PC-9 (cell line): ENCODE measurements around the gene GIT1. TPM values are rescaled to one million over a fixed set of nuclear protein-coding genes. Genes with fewer than 3 reads are reported as not detected.

Source experiments
- BruUV-seq: library from RNA; stranded (reverse); fragments of 400-500 nt; replicated peaks from 2 replicates; lab custom pipeline; 2021; lab: Mats Ljungman, UMichigan
- CTCF ChIA-PET: fragments of 300-600 bp; sonication (Branson Sonifier 250); formaldehyde crosslinking; loops from one replicate; lab custom pipeline; 2022; ENCODE audit warnings: antibody characterized with exemption; lab: Charles Lee
- POLR2A ChIA-PET: fragments of 300-600 bp; sonication (Branson Sonifier 250); formaldehyde crosslinking; loops from one replicate; lab custom pipeline; 2022; ENCODE audit warnings: antibody characterized with exemption; ENCODE audit not compliant: unreplicated experiment; lab: Charles Lee
- DNase-seq, 2 experiments: peaks; one replicate each; pipeline versions ENCODE4 v3.0.0 to v3.0.0-alpha.2; 2015 to 2022; ENCODE audit warnings: mixed read lengths in 1 of 2
- H2AFZ ChIP-seq: fragments of 200-600 bp; sonication (generic); 2 replicates; pipeline ENCODE4 v1.8.1; 2017; ENCODE audit warnings: antibody characterized with exemption
- H3F3A ChIP-seq: fragments of 200-600 bp; sonication (generic); 2 replicates; pipeline ENCODE4 v1.8.1; 2017; ENCODE audit warnings: antibody characterized with exemption, mild to moderate bottlenecking, low read depth; ENCODE audit not compliant: insufficient read depth
- H3K27ac ChIP-seq: fragments of 200-600 bp; sonication (generic); 2 replicates; pipeline ENCODE4 v1.6.1; 2016; ENCODE audit warnings: mixed run types
- H3K27me3 ChIP-seq: fragments of 200-600 bp; sonication (generic); 2 replicates; pipeline ENCODE4 v1.6.1; 2016; ENCODE audit warnings: low read depth, mixed run types; ENCODE audit not compliant: insufficient read depth
- H3K36me3 ChIP-seq: fragments of 200-600 bp; sonication (generic); 2 replicates; pipeline ENCODE4 v1.6.1; 2016; ENCODE audit warnings: low read depth, mixed run types
- H3K4me1 ChIP-seq: fragments of 200-600 bp; sonication (generic); replicated peaks from 2 replicates; pipeline ENCODE4 v1.6.1; 2016; ENCODE audit warnings: mixed run types; ENCODE audit not compliant: insufficient read depth
- H3K4me2 ChIP-seq: fragments of 200-600 bp; sonication (generic); 2 replicates; pipeline ENCODE4 v1.6.1; 2017; ENCODE audit warnings: mixed run types
- H3K4me3 ChIP-seq: fragments of 200-600 bp; sonication (generic); 2 replicates; pipeline ENCODE4 v1.6.1; 2016; ENCODE audit warnings: mixed run types
- H3K79me2 ChIP-seq: fragments of 200-600 bp; sonication (generic); 2 replicates; pipeline ENCODE4 v1.6.1; 2017; ENCODE audit warnings: low read depth, mixed run types
- H3K9me2 ChIP-seq: fragments of 200-600 bp; sonication (generic); 2 replicates; pipeline ENCODE4 v1.8.1; 2017; ENCODE audit warnings: mild to moderate bottlenecking; ENCODE audit not compliant: insufficient read depth
- H3K9me3 ChIP-seq: fragments of 200-600 bp; sonication (generic); 2 replicates; pipeline ENCODE4 v1.8.1; 2016; ENCODE audit warnings: low read depth; ENCODE audit not compliant: insufficient read depth
- H4K20me1 ChIP-seq: fragments of 200-600 bp; sonication (generic); 2 replicates; pipeline ENCODE4 v1.8.1; 2017; ENCODE audit not compliant: insufficient read depth
- EZH2 ChIP-seq: fragments of 200-600 bp; sonication (generic); IDR thresholded peaks from 2 replicates; pipeline ENCODE4 v1.8.0; 2017; ENCODE audit warnings: antibody characterized with exemption, low read depth
- intact Hi-C: fragments of 100-400 bp; cut with micrococcal nuclease; formaldehyde crosslinking; loops from one replicate; pipeline ENCODE4 v1.10.0; 2022; ENCODE audit not compliant: unreplicated experiment
- total RNA-seq: library from RNA; stranded (reverse); gene quantifications from 2 replicates; pipeline ENCODE4 v1.2.3, GENCODE V29; 2021
- TF ChIP-seq, protein P1 (sequence below): fragments of 200-600 bp; sonication (generic); conservative IDR thresholded peaks from 2 replicates; pipeline ENCODE4 v1.6.1; 2017; ENCODE audit warnings: mixed run types, antibody characterized with exemption, mild to moderate bottlenecking, moderate library complexity

The GIT1 gene
- total RNA-seq, 1 experiment from 2014 or later, result 84.8 TPM

DNA sequence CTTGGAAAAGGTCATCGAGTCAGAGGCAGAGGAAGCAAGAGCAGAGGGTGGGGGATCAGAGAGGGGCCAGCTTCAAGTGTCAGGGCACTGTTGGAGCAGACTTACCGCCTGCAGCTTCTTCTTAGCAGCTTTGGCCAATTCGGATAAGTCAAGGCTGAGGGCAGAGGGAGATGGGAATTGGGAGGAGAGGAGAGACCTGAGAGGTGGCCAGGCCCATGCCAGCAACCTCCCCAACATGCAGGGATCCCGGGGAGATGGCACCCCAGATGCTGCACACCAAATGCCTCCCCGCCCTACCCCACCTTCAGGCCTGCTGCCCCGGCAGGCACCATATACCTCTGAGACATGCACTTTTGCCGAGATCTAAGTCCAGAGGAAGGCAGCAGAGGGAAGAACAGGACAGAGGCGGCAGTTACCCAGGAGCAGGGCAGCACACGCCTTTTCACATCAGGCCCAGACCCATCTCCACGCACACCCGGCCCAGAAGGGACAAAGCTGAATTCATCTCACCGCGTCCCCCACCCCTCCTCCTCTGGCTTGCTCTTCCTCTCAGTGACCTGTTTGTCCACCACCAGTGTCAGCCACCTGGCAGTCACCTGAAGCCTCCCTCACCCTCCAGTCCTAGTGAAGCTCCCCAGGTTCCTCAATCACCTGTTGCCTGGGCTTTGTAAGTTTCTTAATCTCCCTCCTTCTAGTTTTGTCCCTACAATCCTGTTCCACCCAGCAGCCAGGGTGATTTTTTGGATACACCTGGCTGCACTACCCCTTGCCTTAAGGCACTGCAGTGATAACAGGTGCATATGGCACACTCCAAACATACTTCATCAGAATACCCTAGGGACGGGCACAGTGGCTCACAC, 10.6 kb downstream of the GIT1 start:
- CTCF ChIA-PET, result interaction anchor here (0.6 kb wide), 1 partner anchor 518 kb away, joined by 3 read pairs; no protein-coding TSS in a partner anchor

DNA sequence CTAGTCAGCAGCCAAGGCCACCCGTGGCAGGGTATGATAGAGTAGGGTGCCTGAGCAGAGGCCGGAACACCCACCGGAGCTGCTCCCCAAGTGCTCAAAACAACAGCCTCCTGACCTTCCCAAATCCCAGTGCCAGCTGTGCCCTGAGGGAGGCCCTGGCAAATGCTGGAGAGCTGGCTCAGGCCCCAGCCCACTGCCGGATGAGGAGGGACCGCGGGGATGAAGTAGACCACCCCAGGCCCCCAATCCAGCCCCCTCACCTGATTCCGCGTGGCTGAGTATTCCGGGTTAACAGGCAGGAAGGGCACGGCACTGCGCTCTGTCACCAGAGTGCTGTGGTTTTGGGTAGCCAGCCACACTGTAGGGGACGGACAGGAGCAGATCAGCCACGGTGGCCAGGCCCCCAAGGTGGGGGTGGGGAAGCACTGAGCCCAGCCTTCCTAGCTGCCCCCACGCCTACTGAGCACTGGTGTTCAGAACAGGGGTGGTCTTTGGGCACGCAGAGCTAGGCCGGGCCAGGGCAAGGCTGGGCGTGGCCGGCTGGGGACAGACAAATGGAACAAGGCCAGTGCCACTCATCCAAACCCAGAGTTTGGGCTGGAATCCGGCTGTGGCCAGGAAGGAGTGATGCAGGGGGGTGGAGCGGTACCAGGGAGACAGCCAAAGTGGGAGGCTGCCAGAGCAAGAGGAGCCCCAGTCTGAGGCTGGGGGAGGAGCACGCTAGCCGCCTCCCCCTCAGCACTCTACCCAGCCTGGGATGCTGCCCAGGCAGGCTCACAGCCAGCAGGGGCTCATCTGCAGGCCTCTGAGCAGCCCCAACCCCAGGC, 11.8 kb downstream of the GIT1 start:
- Histone ChIP-seq H2AFZ (no peak overlapping the region), H3K9me3 (no peaks in the 10 kb centered on the region), H3F3A (no peaks in the 10 kb centered on the region), H3K4me1 (no peaks in the 10 kb centered on the region), H3K79me2 (no peaks in the 10 kb centered on the region), H3K27me3 (no peaks in the 10 kb centered on the region), H3K4me3 (no peak overlapping the region), H3K36me3 (no peaks in the 10 kb centered on the region), H3K27ac (no peak overlapping the region), H3K4me2 (no peak overlapping the region), H4K20me1 (0 out of 2 replicates have a peak, but pooled peaks cover 3% of the 10 kb centered on the region), H3K9me2 (no peaks in the 10 kb centered on the region)
- no TSS peak for BruUV-seq
- ChIA-PET POLR2A (no interaction called here), CTCF (no interaction called here)
- TF ChIP-seq, protein P1, sequence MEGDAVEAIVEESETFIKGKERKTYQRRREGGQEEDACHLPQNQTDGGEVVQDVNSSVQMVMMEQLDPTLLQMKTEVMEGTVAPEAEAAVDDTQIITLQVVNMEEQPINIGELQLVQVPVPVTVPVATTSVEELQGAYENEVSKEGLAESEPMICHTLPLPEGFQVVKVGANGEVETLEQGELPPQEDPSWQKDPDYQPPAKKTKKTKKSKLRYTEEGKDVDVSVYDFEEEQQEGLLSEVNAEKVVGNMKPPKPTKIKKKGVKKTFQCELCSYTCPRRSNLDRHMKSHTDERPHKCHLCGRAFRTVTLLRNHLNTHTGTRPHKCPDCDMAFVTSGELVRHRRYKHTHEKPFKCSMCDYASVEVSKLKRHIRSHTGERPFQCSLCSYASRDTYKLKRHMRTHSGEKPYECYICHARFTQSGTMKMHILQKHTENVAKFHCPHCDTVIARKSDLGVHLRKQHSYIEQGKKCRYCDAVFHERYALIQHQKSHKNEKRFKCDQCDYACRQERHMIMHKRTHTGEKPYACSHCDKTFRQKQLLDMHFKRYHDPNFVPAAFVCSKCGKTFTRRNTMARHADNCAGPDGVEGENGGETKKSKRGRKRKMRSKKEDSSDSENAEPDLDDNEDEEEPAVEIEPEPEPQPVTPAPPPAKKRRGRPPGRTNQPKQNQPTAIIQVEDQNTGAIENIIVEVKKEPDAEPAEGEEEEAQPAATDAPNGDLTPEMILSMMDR, result no peak
- no peak for TF ChIP-seq EZH2
- peak in 1 of 2 experiments; percentile 24 for DNase-seq
- intact Hi-C loops, result no loop called here

More for the DNA sequence above, 10.6 kb downstream of the GIT1 start:
- Histone ChIP-seq H3K4me2 (no peak overlapping the region), H3K79me2 (no peaks in the 10 kb centered on the region), H3K36me3 (no peaks in the 10 kb centered on the region), H3K4me3 (no peak overlapping the region), H3F3A (no peaks in the 10 kb centered on the region), H4K20me1 (0 out of 2 replicates have a peak, but pooled peaks cover 3% of the 10 kb centered on the region), H3K9me3 (no peaks in the 10 kb centered on the region), H3K9me2 (no peaks in the 10 kb centered on the region), H3K27me3 (no peaks in the 10 kb centered on the region), H2AFZ (no peak overlapping the region), H3K4me1 (no peaks in the 10 kb centered on the region), H3K27ac (no peak overlapping the region)
- intact Hi-C loops, result no loop called here
- POLR2A ChIA-PET, result no interaction called here
- no peak for DNase-seq
- no TSS peak for BruUV-seq
- TF ChIP-seq, protein P1, result no peak
- TF ChIP-seq EZH2, result no peak

DNA sequence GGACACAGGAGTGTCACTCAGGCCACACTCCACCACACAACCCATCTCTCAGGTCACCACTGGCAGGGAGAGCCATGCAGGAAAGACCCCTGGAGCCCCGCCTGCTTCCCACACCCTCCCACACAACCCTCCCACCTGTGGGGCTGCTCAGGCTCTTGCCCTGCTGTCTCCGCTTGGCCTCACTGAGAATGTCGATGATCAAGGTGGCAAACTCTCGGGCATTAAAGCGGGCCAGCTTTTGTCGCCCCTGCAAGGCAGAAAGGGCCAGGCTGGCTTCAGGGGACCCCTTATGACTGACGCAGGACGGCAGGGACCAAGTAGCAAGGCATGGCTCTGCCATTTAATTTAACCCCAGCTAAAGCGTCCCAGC, 12.5 kb downstream of the GIT1 start:
- POLR2A ChIA-PET, result no interaction called here

More for the DNA sequence above, 12.5 kb downstream of the GIT1 start:
- no TSS peak for BruUV-seq
- no peak for DNase-seq
- no peak overlapping the region for H3K4me3 ChIP-seq
- H3K4me1 ChIP-seq, result no peaks in the 10 kb centered on the region
- H3K27me3 ChIP-seq, result no peaks in the 10 kb centered on the region
- no peaks in the 10 kb centered on the region for H3K79me2 ChIP-seq
- no peak overlapping the region for H2AFZ ChIP-seq
- 0 out of 2 replicates have a peak, but pooled peaks cover under 1% of the 10 kb centered on the region for H4K20me1 ChIP-seq
- H3K9me2 ChIP-seq, result no peaks in the 10 kb centered on the region
- TF ChIP-seq, protein P1, result no peak
- TF ChIP-seq EZH2, result no peak
- H3K36me3 ChIP-seq, result no peaks in the 10 kb centered on the region
- no peaks in the 10 kb centered on the region for H3K9me3 ChIP-seq
- H3K27ac ChIP-seq, result no peak overlapping the region
- no peaks in the 10 kb centered on the region for H3F3A ChIP-seq
- H3K4me2 ChIP-seq, result no peak overlapping the region
- CTCF ChIA-PET, result no interaction called here
- intact Hi-C loops, result no loop called here
